Mucosa of stomach (tissue), 1 donor: ENCODE results near the gene GRIN1.

Experiments used
- H3K27me3 ChIP-seq: one replicate; pipeline ENCODE4 v1.7.0; 2013; ENCODE audit warnings: mild to moderate bottlenecking, low read length; ENCODE audit not compliant: control insufficient read depth, insufficient read depth
- H3K36me3 ChIP-seq: one replicate; pipeline ENCODE4 v1.7.0; 2013; ENCODE audit warnings: low read length; ENCODE audit not compliant: control insufficient read depth, insufficient read depth
- H3K4me1 ChIP-seq: one replicate; pipeline ENCODE4 v1.7.0; 2013; ENCODE audit warnings: mild to moderate bottlenecking, low read length; ENCODE audit not compliant: control insufficient read depth, insufficient read depth
- H3K4me3 ChIP-seq: one replicate; pipeline ENCODE4 v1.7.0; 2013; ENCODE audit warnings: low read length
- H3K9ac ChIP-seq: one replicate; pipeline ENCODE4 v1.7.0; 2013; ENCODE audit warnings: mild to moderate bottlenecking, low read length, moderate library complexity
- H3K9me3 ChIP-seq: one replicate; pipeline ENCODE4 v1.7.0; 2013; ENCODE audit warnings: mild to moderate bottlenecking, low read length, moderate library complexity; ENCODE audit not compliant: control insufficient read depth
- donor health status: Pancreatic carcinoma.

Gene GRIN1

GRCh38 chr9:137186385-137186784 lies 47.4 kb downstream of the GRIN1 start:
- Histone ChIP-seq H3K4me1 (peaks cover 32% of the 10 kb centered on the region), H3K27me3 (no peaks in the 10 kb centered on the region), H3K9ac (no peak overlapping the region), H3K36me3 (peaks cover 11% of the 10 kb centered on the region), H3K9me3 (no peaks in the 10 kb centered on the region), H3K4me3 (no peak overlapping the region)

DNA sequence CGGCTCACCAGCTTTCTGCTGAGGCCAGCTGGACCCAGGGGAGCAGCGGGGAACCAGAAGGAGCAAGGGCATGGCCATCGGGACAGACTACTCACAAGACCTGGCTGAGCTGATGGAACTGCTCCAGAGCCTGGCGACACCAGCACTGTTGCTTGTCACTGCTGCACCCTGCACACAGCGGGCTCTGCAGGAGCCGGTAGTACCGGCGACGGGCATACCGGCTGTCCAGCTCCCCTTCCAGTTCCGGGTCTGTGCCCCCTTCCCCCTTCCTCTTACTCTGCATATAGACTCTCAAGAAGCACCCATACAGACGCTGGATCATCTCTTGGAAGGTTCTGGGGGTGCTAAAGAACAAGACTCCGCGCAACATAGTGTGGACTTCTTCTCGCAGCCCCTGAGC lies 48.4 kb downstream of the GRIN1 start:
- Histone ChIP-seq H3K9ac (peak overlapping the region; percentile 89), H3K36me3 (peaks cover 11% of the 10 kb centered on the region), H3K9me3 (no peaks in the 10 kb centered on the region), H3K27me3 (no peaks in the 10 kb centered on the region), H3K4me1 (peaks cover 32% of the 10 kb centered on the region), H3K4me3 (peak overlapping the region; percentile 91)

DNA sequence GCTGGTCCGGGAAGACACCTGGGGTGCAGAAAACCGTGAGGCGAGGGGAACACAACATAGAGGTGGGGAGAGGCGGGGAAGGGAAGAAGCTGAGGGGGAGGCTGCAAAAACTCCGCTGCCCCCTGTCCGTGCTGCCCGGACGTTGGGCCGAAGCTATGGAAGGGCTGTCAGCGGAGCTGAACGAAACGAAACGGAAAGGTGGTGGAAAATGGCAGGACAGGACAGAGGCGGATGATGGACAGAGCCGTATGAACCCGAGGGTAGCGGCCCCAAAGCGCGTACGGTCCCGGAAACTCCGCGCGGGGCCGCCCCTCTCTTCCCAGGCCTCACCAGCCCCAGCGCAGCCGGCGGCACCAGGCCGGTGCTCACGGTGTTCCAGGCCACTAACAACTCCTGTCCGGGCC lies 49.1 kb downstream of the GRIN1 start:
- no peaks in the 10 kb centered on the region for H3K27me3 ChIP-seq
- no peaks in the 10 kb centered on the region for H3K9me3 ChIP-seq
- peak overlapping the region; percentile 91 for H3K4me3 ChIP-seq
- H3K4me1 ChIP-seq: peaks cover 32% of the 10 kb centered on the region
- H3K9ac ChIP-seq: peak overlapping the region; percentile 89
- H3K36me3 ChIP-seq: peaks cover 5% of the 10 kb centered on the region

- H3K36me3 ChIP-seq: no peaks in the 10 kb centered on the region
- peaks cover 32% of the 10 kb centered on the region for H3K4me1 ChIP-seq
- no peaks in the 10 kb centered on the region for H3K9me3 ChIP-seq
- peak within 1 kb of the TSS; percentile 91 for H3K4me3 ChIP-seq
- H3K27me3 ChIP-seq: no peaks in the 10 kb centered on the region
- H3K9ac ChIP-seq: peak within 1 kb of the TSS; percentile 89
Measured at GRCh38 chr9:137188490-137189296, 49.7 kb downstream of the GRIN1 start, which contains the start of the genes ANAPC2 and SSNA1. Gene ANAPC2, minus strand, starts transcription at chr9:137188560. Its CDS starts 28 bp downstream, at chr9:137188532. Gene SSNA1, plus strand, starts transcription at chr9:137188676. Its CDS starts 51 bp downstream, at chr9:137188727.

DNA sequence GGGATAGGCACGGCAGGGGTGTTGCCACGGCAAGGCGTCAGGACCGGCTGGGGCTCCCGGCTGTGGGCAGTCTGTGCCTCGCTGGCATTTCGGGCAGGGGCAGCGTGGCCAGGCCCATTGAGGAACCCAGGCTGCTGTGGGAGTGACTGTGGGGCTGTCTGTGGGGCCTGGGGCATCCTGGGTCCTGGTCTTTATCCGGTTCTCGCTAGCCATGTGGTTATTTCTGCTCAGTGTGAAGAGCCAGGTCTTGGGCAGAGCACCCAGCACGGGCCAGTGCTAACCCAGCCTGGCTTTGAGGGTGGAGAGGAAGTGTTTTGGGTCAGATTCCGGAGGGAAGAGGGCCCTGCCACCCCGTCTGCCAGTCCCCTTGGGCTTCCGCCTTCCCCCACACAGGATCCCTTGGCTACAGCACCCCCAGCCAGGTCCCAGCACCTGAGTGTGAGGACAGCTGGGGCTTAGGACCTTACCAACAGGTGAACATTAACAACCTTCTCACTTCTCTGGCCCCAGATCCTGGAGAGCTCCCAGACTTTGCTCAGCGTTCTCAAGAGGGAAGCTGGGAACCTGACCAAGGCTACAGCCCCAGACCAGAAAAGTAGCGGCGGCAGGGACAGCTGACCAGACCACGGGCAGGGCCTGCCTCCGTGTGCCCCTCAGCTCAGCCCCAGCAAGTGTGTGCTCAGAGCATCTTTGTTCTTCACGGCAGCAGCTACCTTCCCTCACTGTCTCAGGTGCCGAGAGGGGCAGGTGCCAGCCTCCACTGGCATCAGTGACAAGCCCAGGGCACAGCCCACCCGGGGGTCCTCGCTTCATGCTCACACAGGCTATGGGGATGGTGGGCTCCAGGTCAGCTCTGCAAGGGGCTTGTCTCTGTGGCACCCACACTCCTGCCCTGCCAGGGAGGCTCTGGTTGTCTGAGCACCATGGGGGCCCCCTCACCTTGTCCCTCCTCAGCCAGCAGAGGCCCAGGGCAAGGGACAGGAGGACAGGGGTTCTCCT lies 50.6 kb downstream of the GRIN1 start:
- H3K27me3 ChIP-seq: no peaks in the 10 kb centered on the region
- H3K4me3 ChIP-seq: peak overlapping the region; percentile 91
- H3K9me3 ChIP-seq: no peaks in the 10 kb centered on the region
- peak overlapping the region; percentile 89 for H3K9ac ChIP-seq
- peaks cover 38% of the 10 kb centered on the region for H3K4me1 ChIP-seq
- H3K36me3 ChIP-seq: no peaks in the 10 kb centered on the region

GRCh38 chr9:137190315-137190856 lies 51.4 kb downstream of the GRIN1 start:
- no peaks in the 10 kb centered on the region for H3K36me3 ChIP-seq
- no peaks in the 10 kb centered on the region for H3K27me3 ChIP-seq
- H3K9ac ChIP-seq: peak overlapping the region; percentile 89
- H3K4me3 ChIP-seq: no peak overlapping the region
- H3K4me1 ChIP-seq: peaks cover 46% of the 10 kb centered on the region
- no peaks in the 10 kb centered on the region for H3K9me3 ChIP-seq

DNA sequence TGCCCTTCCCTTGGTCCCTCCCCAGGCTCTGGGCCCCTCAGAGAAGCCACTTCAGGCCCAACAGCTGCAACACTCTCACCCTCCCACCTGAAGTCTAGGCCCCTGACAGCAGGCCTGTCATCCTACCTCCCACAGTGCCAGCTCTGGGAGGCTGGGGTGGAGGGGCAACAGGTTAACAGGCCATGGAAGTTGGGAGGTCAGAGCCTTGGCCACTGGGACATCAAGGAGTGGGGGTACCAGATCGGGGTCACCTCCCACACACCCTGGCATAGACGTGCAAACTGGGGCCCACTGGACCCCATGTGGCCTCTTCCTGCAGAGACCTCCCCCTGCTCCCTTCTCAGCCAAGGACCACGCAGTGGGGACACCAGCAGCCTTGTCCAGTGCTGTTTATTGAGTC lies 52.3 kb downstream of the GRIN1 start:
- H3K9ac ChIP-seq: no peak overlapping the region
- H3K36me3 ChIP-seq: no peaks in the 10 kb centered on the region
- H3K4me3 ChIP-seq: no peak overlapping the region
- peaks cover 55% of the 10 kb centered on the region for H3K4me1 ChIP-seq
- H3K27me3 ChIP-seq: no peaks in the 10 kb centered on the region
- H3K9me3 ChIP-seq: no peaks in the 10 kb centered on the region

DNA sequence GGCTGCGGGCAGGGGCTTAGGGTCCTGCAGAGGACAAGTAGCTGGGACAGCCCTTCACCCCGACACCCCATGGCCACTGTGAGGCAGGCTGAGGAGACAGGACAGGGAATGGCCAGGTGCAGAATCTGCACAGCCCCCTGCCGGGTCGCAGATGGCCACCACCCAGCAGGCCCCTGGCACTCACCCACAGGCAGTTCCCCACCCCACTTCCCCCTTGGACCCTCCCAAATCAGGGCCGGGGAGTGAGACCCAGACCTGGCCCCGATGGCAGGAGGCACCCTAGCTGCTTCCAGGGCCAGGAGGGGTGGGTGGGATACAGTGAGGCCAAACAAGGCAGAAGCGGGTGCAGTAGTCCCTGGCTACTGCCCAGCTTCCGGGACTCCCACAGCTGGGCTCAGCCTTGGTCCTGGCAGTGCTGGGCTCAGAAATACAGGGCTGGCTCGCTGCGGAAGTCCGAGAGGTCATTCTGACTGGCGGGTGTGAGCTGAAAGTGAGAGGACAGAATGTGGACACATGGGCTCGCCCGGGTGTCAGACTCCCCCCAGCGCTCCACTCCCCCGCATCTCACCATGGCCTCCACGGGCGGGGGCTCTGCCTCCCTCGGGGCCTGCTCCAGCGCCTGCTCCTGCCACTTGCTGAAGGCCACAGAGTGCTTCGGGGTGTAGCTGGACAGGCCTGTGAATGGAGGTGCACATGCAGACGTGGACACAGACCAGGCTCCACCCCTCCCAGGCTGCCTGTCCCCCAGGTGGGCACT lies 52.9 kb downstream of the GRIN1 start:
- Histone ChIP-seq H3K9ac (no peak overlapping the region), H3K4me3 (no peak overlapping the region), H3K4me1 (peaks cover 56% of the 10 kb centered on the region)

DNA sequence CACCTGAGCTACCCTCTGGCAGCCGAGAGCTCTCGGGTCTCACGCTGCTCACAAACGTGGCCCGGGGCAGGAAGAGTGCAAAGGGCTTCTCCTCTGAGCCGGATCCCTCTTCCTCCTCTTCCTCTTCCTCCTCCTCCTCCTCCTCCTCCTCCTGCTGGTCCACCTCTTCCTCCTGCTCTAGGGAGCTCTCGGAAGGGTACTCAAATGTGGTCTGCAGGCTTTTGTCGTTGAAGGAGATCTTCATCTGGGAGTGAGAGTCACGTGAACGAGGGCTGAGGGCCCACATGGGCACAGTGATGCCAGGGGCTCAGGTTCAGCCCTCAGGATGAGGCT lies 53.5 kb downstream of the GRIN1 start:
- Histone ChIP-seq H3K9me3 (no peaks in the 10 kb centered on the region), H3K27me3 (no peaks in the 10 kb centered on the region), H3K9ac (no peak overlapping the region), H3K4me1 (peaks cover 56% of the 10 kb centered on the region), H3K4me3 (no peak overlapping the region), H3K36me3 (no peaks in the 10 kb centered on the region)

More for the DNA sequence above, 52.9 kb downstream of the GRIN1 start:
- no peaks in the 10 kb centered on the region for H3K27me3 ChIP-seq
- no peaks in the 10 kb centered on the region for H3K9me3 ChIP-seq
- no peaks in the 10 kb centered on the region for H3K36me3 ChIP-seq

- Histone ChIP-seq H3K27me3 (no peaks in the 10 kb centered on the region), H3K4me3 (no peak overlapping the region), H3K9ac (no peak overlapping the region), H3K36me3 (no peaks in the 10 kb centered on the region), H3K9me3 (no peaks in the 10 kb centered on the region), H3K4me1 (peaks cover 56% of the 10 kb centered on the region)
Measured at GRCh38 chr9:137192859-137193258, 53.9 kb downstream of the GRIN1 start.

- Histone ChIP-seq H3K4me1 (peaks cover 64% of the 10 kb centered on the region), H3K9me3 (no peaks in the 10 kb centered on the region), H3K36me3 (no peaks in the 10 kb centered on the region), H3K4me3 (no peak overlapping the region), H3K27me3 (no peaks in the 10 kb centered on the region), H3K9ac (no peak overlapping the region)
Measured at GRCh38 chr9:137193771-137194170, 54.8 kb downstream of the GRIN1 start.
